Chondrocyte (in vitro differentiated cells): ENCODE data around the gene FBXO42. TPM values are rescaled to one million over a fixed set of nuclear protein-coding genes. Genes with fewer than 3 reads are reported as not detected.
A peak's percentile ranks its signal among the peaks of the same experiment; 100 is the strongest.

ENCODE experiments used
- DNase-seq: peaks from one replicate; pipeline ENCODE4 v3.0.0; 2021; ENCODE audit warnings: mixed read lengths, low spot score
- H3K27ac Mint-ChIP-seq: one replicate; pipeline ENCODE4 v1.8.0; 2021; ENCODE audit warnings: mild to moderate bottlenecking, moderate library complexity, mixed read lengths; ENCODE audit not compliant: unreplicated experiment
- H3K27me3 Mint-ChIP-seq: 2 replicates; pipeline ENCODE4 v1.8.0; 2021; ENCODE audit warnings: low read depth, mixed read lengths
- H3K36me3 Mint-ChIP-seq: 2 replicates; pipeline ENCODE4 v1.8.0; 2021; ENCODE audit warnings: low read depth, mixed read lengths
- H3K4me1 Mint-ChIP-seq: 2 replicates; pipeline ENCODE4 v1.8.0; 2021; ENCODE audit warnings: low read depth, mild to moderate bottlenecking, mixed read lengths
- H3K4me3 Mint-ChIP-seq: one replicate; pipeline ENCODE4 v1.8.0; 2021; ENCODE audit warnings: mild to moderate bottlenecking, moderate library complexity, mixed read lengths; ENCODE audit not compliant: unreplicated experiment
- H3K9me3 Mint-ChIP-seq: 2 replicates; pipeline ENCODE4 v1.8.0; 2021; ENCODE audit warnings: low read depth, mixed read lengths
- CTCF ChIP-seq: fragments of 200-600 bp; sonication (generic); IDR thresholded peaks from 2 replicates; pipeline ENCODE4 v1.5.0; 2021; ENCODE audit warnings: antibody characterized with exemption, mild to moderate bottlenecking, moderate library complexity
- total RNA-seq: library from RNA; stranded (reverse); gene quantifications from 3 replicates; pipeline ENCODE4 v1.2.1, GENCODE V29; 2021

FBXO42 gene
- total RNA-seq, 1 donor from 2014 or later, result 20.9 TPM

GRCh38 chr1:16251381-16251780 lies 100.9 kb downstream of the FBXO42 start:
- H3K4me3 Mint-ChIP-seq, result no peak overlapping the region
- no peaks in the 10 kb centered on the region for H3K9me3 Mint-ChIP-seq
- no peak for TF ChIP-seq CTCF
- peaks cover 46% of the 10 kb centered on the region for H3K4me1 Mint-ChIP-seq
- peak; percentile 24 for DNase-seq
- H3K27me3 Mint-ChIP-seq, result no peaks in the 10 kb centered on the region
- peaks cover 27% of the 10 kb centered on the region for H3K36me3 Mint-ChIP-seq
- H3K27ac Mint-ChIP-seq, result no peak overlapping the region

GRCh38 chr1:16250524-16251251 lies 101.6 kb downstream of the FBXO42 start:
- Mint-ChIP-seq H3K36me3 (peaks cover 26% of the 10 kb centered on the region), H3K4me1 (peaks cover 46% of the 10 kb centered on the region), H3K9me3 (no peaks in the 10 kb centered on the region), H3K27ac (peak overlapping the region; percentile 59), H3K27me3 (no peaks in the 10 kb centered on the region), H3K4me3 (no peak overlapping the region)
- TF ChIP-seq CTCF, result no peak
- DNase-seq, result peak; percentile 59

GRCh38 chr1:16249596-16250241 lies 102.6 kb downstream of the FBXO42 start:
- no peak for DNase-seq
- Mint-ChIP-seq H3K36me3 (peaks cover 22% of the 10 kb centered on the region), H3K9me3 (no peaks in the 10 kb centered on the region), H3K4me1 (peaks cover 46% of the 10 kb centered on the region), H3K27ac (peak overlapping the region; percentile 95), H3K4me3 (no peak overlapping the region), H3K27me3 (no peaks in the 10 kb centered on the region)
- peak; percentile 35 for TF ChIP-seq CTCF

GRCh38 chr1:16248603-16249516 lies 103.4 kb downstream of the FBXO42 start:
- TF ChIP-seq CTCF, result no peak
- Mint-ChIP-seq H3K27ac (peak overlapping the region; percentile 95), H3K9me3 (no peaks in the 10 kb centered on the region), H3K4me3 (no peak overlapping the region), H3K4me1 (peaks cover 45% of the 10 kb centered on the region), H3K27me3 (no peaks in the 10 kb centered on the region), H3K36me3 (peaks cover 17% of the 10 kb centered on the region)
- peak; percentile 43 for DNase-seq

GRCh38 chr1:16248007-16248436 lies 104.3 kb downstream of the FBXO42 start:
- Mint-ChIP-seq H3K4me3 (no peak overlapping the region), H3K36me3 (peaks cover 17% of the 10 kb centered on the region), H3K9me3 (no peaks in the 10 kb centered on the region), H3K27ac (peak overlapping the region; percentile 95), H3K4me1 (peaks cover 42% of the 10 kb centered on the region), H3K27me3 (no peaks in the 10 kb centered on the region)
- no peak for DNase-seq
- no peak for TF ChIP-seq CTCF
